ENCODE results near the gene SCN2A.

DNA sequence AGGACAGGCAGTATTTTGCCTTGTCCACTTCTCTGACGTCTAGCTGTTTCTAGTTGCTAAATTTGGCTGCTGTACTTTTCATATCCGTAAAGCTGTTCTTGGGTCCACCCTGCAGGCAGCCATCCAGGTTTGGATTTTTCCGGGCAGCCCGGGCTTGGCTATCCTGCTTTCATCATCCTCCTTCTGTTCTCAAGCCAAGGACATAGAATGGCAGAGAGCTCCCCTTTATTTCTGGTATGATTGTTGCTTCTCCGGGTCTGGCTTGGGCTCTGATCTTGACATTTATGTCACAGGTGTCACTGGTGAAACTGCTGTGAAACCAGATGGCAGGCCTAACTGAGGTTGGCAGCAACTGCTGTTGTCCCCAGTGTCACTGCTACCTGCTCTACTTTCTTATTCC, 35.5 kb downstream of the SCN2A start:
- TF ChIP-seq YY1 (IDR thresholded peaks at IDR 0.05; ENCODE audit: insufficient read depth, insufficient read length) (no peak), ZNF274 (IDR thresholded peaks at IDR 0.05; ENCODE audit: low read depth, low read length) (no peak)
